Activated CD4-positive, alpha-beta T cell treated with anti-CD3 and anti-CD28 coated beads, Interleukin-10, Interleukin-2, amounts not matched to agents 100 ng/mL and 50 ng/mL, durations not matched to agents 16 hours and 8 hours (primary cell): Measurements from ENCODE around the gene PTPN20.
A peak's percentile ranks its signal among the peaks of the same experiment; 100 is the strongest.

Experiments used
- DNase-seq: peaks from one replicate; pipeline ENCODE4 v3.0.0-alpha.2; 2020

PTPN20 gene

GRCh38 chr10:47022311-47023131 is 111.3 kb downstream of the PTPN20 start:
- no peak for DNase-seq

GRCh38 chr10:47023237-47024045 is 112.2 kb downstream of the PTPN20 start:
- DNase-seq, result no peak

- no peak for DNase-seq
These were observed 112.8 kb downstream of the PTPN20 start for GRCh38 chr10:47024046-47024322.

GRCh38 chr10:47024399-47025252 is 113.4 kb downstream of the PTPN20 start:
- DNase-seq, result peak; percentile 73

- no peak for DNase-seq
These were observed 114.0 kb downstream of the PTPN20 start for GRCh38 chr10:47025253-47025539.

- DNase-seq, result no peak
These were observed 114.5 kb downstream of the PTPN20 start for GRCh38 chr10:47025540-47026300.

- no peak for DNase-seq
These were observed 115.3 kb downstream of the PTPN20 start for GRCh38 chr10:47026301-47027107.

- no peak for DNase-seq
These were observed 116.0 kb downstream of the PTPN20 start for GRCh38 chr10:47027108-47027783.

GRCh38 chr10:47027784-47028260 is 116.6 kb downstream of the PTPN20 start:
- no peak for DNase-seq

- DNase-seq, result no peak
These were observed 117.2 kb downstream of the PTPN20 start for GRCh38 chr10:47028466-47028865.

GRCh38 chr10:47029181-47030009 is 118.2 kb downstream of the PTPN20 start:
- DNase-seq, result no peak

- DNase-seq, result no peak
These were observed 119.0 kb downstream of the PTPN20 start for GRCh38 chr10:47030191-47030703.

- DNase-seq, result no peak
These were observed 120.1 kb downstream of the PTPN20 start for GRCh38 chr10:47031211-47031900.

GRCh38 chr10:47031901-47032465 is 120.8 kb downstream of the PTPN20 start:
- no peak for DNase-seq

GRCh38 chr10:47033081-47033480 is 121.9 kb downstream of the PTPN20 start:
- no peak for DNase-seq

GRCh38 chr10:47033541-47034270 is 122.5 kb downstream of the PTPN20 start:
- no peak for DNase-seq

- DNase-seq, result no peak
These were observed 123.3 kb downstream of the PTPN20 start for GRCh38 chr10:47034441-47035051.
